Lower leg skin (tissue), 3 donors: ENCODE data around the gene GNAS.
"Not testable (repeated sequence)": the region's sequence is repeated elsewhere in the genome, so short reads cannot be mapped to it uniquely, and the experiment has no call there.

ENCODE experiments used
- POLR2A ChIP-seq, 2 donors: fragments of 450-650 bp; IDR thresholded peaks; one replicate each; pipeline ENCODE4 v1.6.1; 2016 to 2017; ENCODE audit warnings: antibody characterized with exemption in 2 of 2, mild to moderate bottlenecking in 1 of 2, moderate library complexity in 1 of 2
- TF ChIP-seq, protein P1 (sequence below), 3 donors: fragments of 450-650 bp; IDR thresholded peaks; one replicate each; pipeline ENCODE4 v1.5.1; 2016; ENCODE audit warnings: antibody characterized with exemption in 3 of 3, mild to moderate bottlenecking in 3 of 3, moderate library complexity in 2 of 3

DNA sequence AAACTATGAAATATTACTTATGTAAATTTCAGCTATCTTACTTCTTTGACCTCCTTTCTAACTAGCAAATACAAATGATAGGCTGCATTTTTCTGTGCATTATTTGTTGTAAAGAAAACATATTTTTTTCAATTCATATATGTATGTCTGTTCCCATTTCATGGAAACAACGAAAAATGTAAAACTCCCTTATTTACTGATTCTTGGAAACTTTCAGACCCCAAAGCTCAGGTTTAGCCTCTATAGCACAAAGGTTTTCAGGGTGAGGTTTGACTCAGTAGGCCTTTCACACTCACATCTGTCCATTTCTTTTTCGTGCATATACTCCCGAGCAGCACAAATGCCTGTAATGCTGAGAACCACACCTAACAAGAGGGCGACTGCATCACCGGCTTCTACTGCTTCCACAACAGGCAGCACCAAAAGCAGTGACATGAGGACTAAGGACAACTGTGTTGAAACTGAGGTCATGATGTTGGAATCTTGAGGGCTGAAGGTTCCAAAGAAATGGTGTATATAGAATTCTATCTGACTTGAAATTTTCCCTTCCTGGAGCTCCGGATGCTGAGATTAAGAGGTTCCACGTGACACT is 95.4 kb downstream of the GNAS start:
- TF ChIP-seq, protein P1, sequence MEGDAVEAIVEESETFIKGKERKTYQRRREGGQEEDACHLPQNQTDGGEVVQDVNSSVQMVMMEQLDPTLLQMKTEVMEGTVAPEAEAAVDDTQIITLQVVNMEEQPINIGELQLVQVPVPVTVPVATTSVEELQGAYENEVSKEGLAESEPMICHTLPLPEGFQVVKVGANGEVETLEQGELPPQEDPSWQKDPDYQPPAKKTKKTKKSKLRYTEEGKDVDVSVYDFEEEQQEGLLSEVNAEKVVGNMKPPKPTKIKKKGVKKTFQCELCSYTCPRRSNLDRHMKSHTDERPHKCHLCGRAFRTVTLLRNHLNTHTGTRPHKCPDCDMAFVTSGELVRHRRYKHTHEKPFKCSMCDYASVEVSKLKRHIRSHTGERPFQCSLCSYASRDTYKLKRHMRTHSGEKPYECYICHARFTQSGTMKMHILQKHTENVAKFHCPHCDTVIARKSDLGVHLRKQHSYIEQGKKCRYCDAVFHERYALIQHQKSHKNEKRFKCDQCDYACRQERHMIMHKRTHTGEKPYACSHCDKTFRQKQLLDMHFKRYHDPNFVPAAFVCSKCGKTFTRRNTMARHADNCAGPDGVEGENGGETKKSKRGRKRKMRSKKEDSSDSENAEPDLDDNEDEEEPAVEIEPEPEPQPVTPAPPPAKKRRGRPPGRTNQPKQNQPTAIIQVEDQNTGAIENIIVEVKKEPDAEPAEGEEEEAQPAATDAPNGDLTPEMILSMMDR (IDR thresholded peaks at IDR 0.05) = not testable (repeated sequence)
- not testable (repeated sequence) for TF ChIP-seq POLR2A (IDR thresholded peaks at IDR 0.05)
